Glutamatergic neuron (in vitro differentiated cells): ENCODE data around the gene ENKD1. TPM values are rescaled to one million over a fixed set of nuclear protein-coding genes. Genes with fewer than 3 reads are reported as not detected.

Source experiments
- DNase-seq: peaks from one replicate; pipeline ENCODE4 v3.0.0; 2022
- H3K27ac Mint-ChIP-seq: one replicate; pipeline ENCODE4 v1.8.0; 2020; ENCODE audit warnings: mild to moderate bottlenecking, mixed read lengths, inconsistent platforms; ENCODE audit not compliant: unreplicated experiment
- H3K27me3 Mint-ChIP-seq: one replicate; pipeline ENCODE4 v1.8.0; 2020; ENCODE audit warnings: mild to moderate bottlenecking, moderate library complexity, mixed read lengths, inconsistent platforms; ENCODE audit not compliant: unreplicated experiment
- H3K36me3 Mint-ChIP-seq: one replicate; pipeline ENCODE4 v1.8.0; 2020; ENCODE audit warnings: mild to moderate bottlenecking, mixed read lengths, inconsistent platforms; ENCODE audit not compliant: unreplicated experiment
- H3K4me1 Mint-ChIP-seq: one replicate; pipeline ENCODE4 v1.8.0; 2020; ENCODE audit warnings: mild to moderate bottlenecking, low read depth, mixed read lengths, inconsistent platforms; ENCODE audit not compliant: unreplicated experiment
- H3K4me3 Mint-ChIP-seq: one replicate; pipeline ENCODE4 v1.8.0; 2020; ENCODE audit warnings: mild to moderate bottlenecking, mixed read lengths, inconsistent platforms; ENCODE audit not compliant: unreplicated experiment
- H3K9me3 Mint-ChIP-seq: one replicate; pipeline ENCODE4 v1.8.0; 2020; ENCODE audit warnings: mild to moderate bottlenecking, moderate library complexity, mixed read lengths, inconsistent platforms; ENCODE audit not compliant: unreplicated experiment
- total RNA-seq: library from RNA; stranded (reverse); fragmentation: NEBNext Ultra II Directional; extraction: Animal tissue kit (Norgen Biotek cat#: 25700); gene quantifications from one replicate; pipeline ENCODE4 v1.2.1, GENCODE V29; 2021; ENCODE audit not compliant: unreplicated experiment
- TF ChIP-seq, protein P1 (sequence below): fragments of 200-600 bp; sonication (generic); IDR thresholded peaks from one replicate; pipeline ENCODE4 v1.5.0; 2021; ENCODE audit not compliant: partially characterized antibody, unreplicated experiment

The ENKD1 gene
- total RNA-seq, 1 donor from 2014 or later: 19.0 TPM

GRCh38 chr16:67657751-67658518 lies 8.6 kb downstream of the ENKD1 start:
- Mint-ChIP-seq H3K9me3 (peaks cover 9% of the 10 kb centered on the region), H3K4me1 (no peaks in the 10 kb centered on the region), H3K27ac (no peak overlapping the region), H3K4me3 (no peak overlapping the region), H3K27me3 (peaks cover 18% of the 10 kb centered on the region), H3K36me3 (peaks cover 5% of the 10 kb centered on the region)
- TF ChIP-seq, protein P1, sequence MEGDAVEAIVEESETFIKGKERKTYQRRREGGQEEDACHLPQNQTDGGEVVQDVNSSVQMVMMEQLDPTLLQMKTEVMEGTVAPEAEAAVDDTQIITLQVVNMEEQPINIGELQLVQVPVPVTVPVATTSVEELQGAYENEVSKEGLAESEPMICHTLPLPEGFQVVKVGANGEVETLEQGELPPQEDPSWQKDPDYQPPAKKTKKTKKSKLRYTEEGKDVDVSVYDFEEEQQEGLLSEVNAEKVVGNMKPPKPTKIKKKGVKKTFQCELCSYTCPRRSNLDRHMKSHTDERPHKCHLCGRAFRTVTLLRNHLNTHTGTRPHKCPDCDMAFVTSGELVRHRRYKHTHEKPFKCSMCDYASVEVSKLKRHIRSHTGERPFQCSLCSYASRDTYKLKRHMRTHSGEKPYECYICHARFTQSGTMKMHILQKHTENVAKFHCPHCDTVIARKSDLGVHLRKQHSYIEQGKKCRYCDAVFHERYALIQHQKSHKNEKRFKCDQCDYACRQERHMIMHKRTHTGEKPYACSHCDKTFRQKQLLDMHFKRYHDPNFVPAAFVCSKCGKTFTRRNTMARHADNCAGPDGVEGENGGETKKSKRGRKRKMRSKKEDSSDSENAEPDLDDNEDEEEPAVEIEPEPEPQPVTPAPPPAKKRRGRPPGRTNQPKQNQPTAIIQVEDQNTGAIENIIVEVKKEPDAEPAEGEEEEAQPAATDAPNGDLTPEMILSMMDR: no peak
- DNase-seq: no peak

DNA sequence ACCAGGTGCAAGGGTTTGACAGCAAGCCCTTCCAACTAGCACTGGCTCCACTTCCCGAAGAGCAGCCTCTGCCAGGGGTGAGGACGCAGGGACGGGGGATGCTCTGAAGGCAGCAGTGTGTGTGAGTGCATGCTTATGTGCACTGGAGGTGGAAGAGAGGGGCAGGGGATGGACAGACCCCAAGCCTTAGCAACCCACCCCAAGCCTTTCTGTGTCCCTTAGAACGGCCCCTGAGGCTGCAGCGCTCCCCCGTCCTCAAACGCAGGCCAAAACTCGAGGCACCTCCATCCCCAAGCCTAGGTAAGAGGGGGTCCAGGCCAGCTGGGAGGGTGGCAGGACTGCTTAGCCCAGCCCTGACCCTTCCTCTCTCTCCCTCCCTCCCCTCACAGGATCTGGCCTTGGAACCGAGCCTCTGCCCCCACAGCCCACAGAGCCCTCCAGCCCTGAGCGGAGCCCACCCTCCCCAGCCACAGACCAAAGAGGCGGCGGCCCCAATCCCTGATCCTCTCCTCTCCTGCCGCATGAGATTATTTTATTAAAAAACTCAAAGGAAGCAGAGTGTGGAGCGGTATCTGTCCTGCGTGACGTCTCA lies 9.4 kb downstream of the ENKD1 start:
- peaks cover 21% of the 10 kb centered on the region for H3K27me3 Mint-ChIP-seq
- H3K4me1 Mint-ChIP-seq: peaks cover under 1% of the 10 kb centered on the region
- no peak overlapping the region for H3K4me3 Mint-ChIP-seq
- H3K27ac Mint-ChIP-seq: no peak overlapping the region
- TF ChIP-seq, protein P1: no peak
- DNase-seq: no peak
- peaks cover 5% of the 10 kb centered on the region for H3K36me3 Mint-ChIP-seq
- H3K9me3 Mint-ChIP-seq: peaks cover 9% of the 10 kb centered on the region

DNA sequence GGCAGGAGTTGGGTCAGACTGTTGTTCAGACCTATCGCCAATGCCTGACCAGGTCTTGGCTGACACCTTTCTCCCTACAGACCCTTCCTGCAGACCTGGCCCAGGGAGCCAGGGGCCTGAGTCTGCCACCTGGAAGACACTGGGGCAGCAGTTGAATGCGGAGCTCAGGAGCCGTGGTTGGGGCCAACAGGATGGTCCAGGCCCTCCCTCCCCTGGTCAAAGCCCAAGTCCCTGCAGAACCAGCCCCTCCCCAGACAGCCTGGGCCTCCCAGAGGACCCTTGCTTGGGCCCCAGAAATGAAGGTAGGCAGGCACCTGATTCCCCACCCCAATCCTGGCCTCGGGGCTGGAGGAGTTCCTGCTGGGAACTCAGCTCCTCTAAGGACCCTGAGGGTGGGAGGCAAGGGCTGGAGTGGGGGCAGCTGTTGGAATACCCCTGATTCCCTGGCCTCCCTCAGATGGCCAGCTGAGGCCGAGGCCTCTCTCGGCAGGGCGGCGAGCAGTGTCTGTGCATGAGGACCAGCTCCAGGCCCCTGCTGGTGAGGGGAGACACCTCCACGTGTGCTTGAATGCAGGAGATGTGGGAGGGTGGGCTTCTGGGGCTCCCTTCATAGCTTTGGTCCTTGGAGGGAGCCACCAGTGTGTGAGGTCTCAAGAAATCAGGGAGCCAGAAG lies 10.1 kb downstream of the ENKD1 start:
- Mint-ChIP-seq H3K27me3 (peaks cover 20% of the 10 kb centered on the region), H3K4me3 (no peak overlapping the region), H3K9me3 (peaks cover 9% of the 10 kb centered on the region), H3K4me1 (peaks cover 2% of the 10 kb centered on the region), H3K27ac (no peak overlapping the region), H3K36me3 (peaks cover 5% of the 10 kb centered on the region)
- DNase-seq: no peak
- TF ChIP-seq, protein P1: no peak

GRCh38 chr16:67655363-67655762 lies 11.2 kb downstream of the ENKD1 start:
- peak overlapping the region; percentile 64 for H3K4me3 Mint-ChIP-seq
- peaks cover 2% of the 10 kb centered on the region for H3K4me1 Mint-ChIP-seq
- no peak for DNase-seq
- H3K36me3 Mint-ChIP-seq: peaks cover 10% of the 10 kb centered on the region
- peaks cover 23% of the 10 kb centered on the region for H3K27me3 Mint-ChIP-seq
- H3K9me3 Mint-ChIP-seq: peaks cover 13% of the 10 kb centered on the region
- TF ChIP-seq, protein P1: no peak
- no peak overlapping the region for H3K27ac Mint-ChIP-seq
